NCI-H226 (cell line): ENCODE data around the gene CTF1.
"Not testable (repeated sequence)": the region's sequence is repeated elsewhere in the genome, so short reads cannot be mapped to it uniquely, and the experiment has no call there.

Experiments
- DNase-seq: peaks from one replicate; pipeline ENCODE4 v3.0.0-alpha.2; 2015

CTF1 gene

DNA sequence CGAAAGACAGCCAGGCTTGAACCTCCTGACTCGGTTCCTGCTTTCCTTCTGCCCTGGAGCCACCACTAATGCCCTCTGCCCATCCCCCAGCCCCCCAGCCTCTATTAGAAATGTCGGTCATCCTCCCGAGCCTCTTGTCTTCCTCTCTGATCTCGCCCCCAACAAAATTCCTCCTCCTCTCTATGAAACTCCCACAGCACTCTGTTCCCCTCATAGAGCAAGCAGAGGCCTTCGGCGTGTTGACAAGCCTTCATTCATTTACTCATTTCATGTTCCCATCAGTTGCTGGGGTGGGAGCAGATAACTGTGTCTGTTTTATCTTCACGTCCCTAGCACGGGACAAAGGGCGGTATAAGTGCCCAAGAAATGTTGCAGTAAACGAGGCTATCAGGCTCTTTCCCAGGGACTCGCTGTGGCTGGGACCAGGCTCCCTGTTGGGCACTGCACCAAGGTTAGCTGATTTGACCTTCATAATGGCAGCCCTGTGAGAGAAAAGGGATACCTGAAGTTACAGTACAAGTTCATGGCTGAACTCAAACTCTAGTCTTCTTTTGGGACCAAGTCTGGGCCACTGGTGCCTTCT lies 34.7 kb downstream of the CTF1 start:
- DNase-seq, result no peak

- no peak for DNase-seq
These were observed 38.6 kb downstream of the CTF1 start for GRCh38 chr16:30934827-30935557.

- no peak for DNase-seq
These were observed 41.3 kb downstream of the CTF1 start for GRCh38 chr16:30937692-30938091.

GRCh38 chr16:30939571-30939970 lies 43.2 kb downstream of the CTF1 start:
- not testable (repeated sequence) for DNase-seq

GRCh38 chr16:30941600-30942425 lies 45.4 kb downstream of the CTF1 start:
- DNase-seq, result peak; percentile 50

- no peak for DNase-seq
These were observed 46.0 kb downstream of the CTF1 start for GRCh38 chr16:30942426-30942806.

DNA sequence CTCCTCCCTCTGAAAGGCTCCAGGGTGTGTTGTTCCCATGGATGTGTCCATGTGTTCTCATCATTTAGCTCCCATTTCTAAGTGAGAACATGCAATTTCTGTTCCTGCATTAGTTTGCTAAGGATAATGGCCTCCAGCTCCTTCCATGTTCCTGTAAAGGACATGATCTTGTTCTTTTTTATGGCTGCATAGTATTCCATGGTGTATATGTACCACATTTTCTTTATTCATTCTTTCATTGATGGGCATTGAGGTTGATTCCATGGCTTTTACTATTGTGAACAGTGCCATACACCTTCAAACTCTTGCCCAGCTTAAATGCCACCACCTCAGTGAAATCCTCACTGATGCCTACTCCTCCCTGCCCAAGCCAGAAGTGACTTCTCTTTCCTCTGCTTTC lies 47.9 kb downstream of the CTF1 start:
- DNase-seq, result no peak

GRCh38 chr16:30946671-30947540 lies 50.5 kb downstream of the CTF1 start:
- no peak for DNase-seq

DNA sequence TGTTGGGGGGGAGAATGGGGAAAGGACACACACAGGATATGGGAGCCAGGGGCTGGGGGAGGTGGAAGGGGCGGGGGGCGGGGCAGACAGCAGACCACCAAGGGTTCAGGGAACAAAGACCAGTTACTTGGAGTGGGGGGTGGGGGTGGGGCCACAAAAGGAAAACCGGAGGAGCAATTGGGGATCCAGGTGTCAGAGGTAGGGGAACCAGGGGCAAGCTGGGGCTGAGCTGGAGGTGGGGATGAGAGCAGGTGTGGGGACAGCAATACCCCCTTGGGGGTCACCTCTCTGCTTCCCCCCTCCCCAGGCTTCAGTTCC lies 51.1 kb downstream of the CTF1 start:
- no peak for DNase-seq

GRCh38 chr16:30947859-30948666 lies 51.6 kb downstream of the CTF1 start:
- DNase-seq, result peak; percentile 97

- DNase-seq, result peak; percentile 77
These were observed 52.5 kb downstream of the CTF1 start, which contains the start of gene ORAI3 for GRCh38 chr16:30948667-30949649. Gene ORAI3 (plus strand): TSS chr16:30949068. CDS start chr16:30949290, 222 bp downstream.

GRCh38 chr16:30949650-30950515 lies 53.5 kb downstream of the CTF1 start:
- peak; percentile 90 for DNase-seq

GRCh38 chr16:30950516-30951065 lies 54.2 kb downstream of the CTF1 start:
- DNase-seq, result no peak

- DNase-seq, result no peak
These were observed 54.8 kb downstream of the CTF1 start for GRCh38 chr16:30951193-30951592.

DNA sequence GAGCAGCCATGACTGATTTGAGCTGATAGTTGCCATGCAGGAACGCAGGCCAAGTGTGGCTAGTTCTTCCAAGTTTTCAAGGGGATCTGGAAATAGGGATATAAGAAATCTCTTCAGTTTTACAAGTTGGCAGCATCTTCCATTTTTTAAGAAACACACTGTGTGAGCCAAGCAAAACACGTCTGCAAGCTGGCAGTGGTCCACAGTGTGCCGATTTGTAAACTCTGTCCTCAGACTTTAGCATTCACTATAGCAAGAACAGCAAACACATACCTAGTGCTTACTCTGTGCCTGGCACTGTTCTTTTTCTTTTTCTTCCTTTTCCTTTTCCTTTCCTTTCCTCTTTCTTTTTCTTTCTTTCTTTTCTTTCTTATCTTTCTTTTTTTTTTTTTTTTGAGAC lies 55.3 kb downstream of the CTF1 start:
- no peak for DNase-seq

DNA sequence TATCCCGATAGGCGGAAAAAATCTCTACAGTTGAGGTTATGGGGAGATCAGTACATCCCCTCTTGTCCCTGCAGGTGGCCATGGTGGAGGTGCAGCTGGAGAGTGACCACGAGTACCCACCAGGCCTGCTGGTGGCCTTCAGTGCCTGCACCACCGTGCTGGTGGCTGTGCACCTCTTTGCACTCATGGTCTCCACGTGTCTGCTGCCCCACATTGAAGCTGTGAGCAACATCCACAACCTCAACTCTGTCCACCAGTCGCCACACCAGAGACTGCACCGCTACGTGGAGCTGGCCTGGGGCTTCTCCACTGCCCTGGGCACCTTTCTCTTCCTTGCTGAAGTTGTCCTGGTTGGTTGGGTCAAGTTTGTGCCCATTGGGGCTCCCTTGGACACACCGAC lies 56.7 kb downstream of the CTF1 start:
- no peak for DNase-seq
